Stimulated activated naive B cell treated with anti-CD40 and anti-IgM and Interleukin-4, amounts not matched to agents 10 μg/mL and 1 μg/mL and 100 μg/mL, for 72 hours (primary cell): ENCODE measurements around the gene DNAJC27.

Experiments
- ATAC-seq, 2 donors: fragments of 150-1000 bp; cut with Tn5 transposase; replicated peaks; 2 replicates each; pipeline ENCODE4 v1.10.0; 2021; ENCODE audit warnings: moderate library complexity in 1 of 2
- DNase-seq: peaks from one replicate; pipeline ENCODE4 v3.0.0; 2021
- H3K27ac Mint-ChIP-seq: one replicate; pipeline ENCODE4 v1.8.0; 2022; ENCODE audit warnings: mild to moderate bottlenecking, mixed read lengths
- H3K27me3 Mint-ChIP-seq, 2 donors: one replicate each; pipeline ENCODE4 v1.8.0; 2022; ENCODE audit warnings: mixed read lengths in 2 of 2
- H3K36me3 Mint-ChIP-seq, 2 donors: one replicate each; pipeline ENCODE4 v1.8.0; 2022; ENCODE audit warnings: mixed read lengths in 2 of 2, mild to moderate bottlenecking in 1 of 2
- H3K4me1 Mint-ChIP-seq, 2 donors: one replicate each; pipeline ENCODE4 v1.8.0; 2022; ENCODE audit warnings: mixed read lengths in 2 of 2, mild to moderate bottlenecking in 1 of 2
- H3K4me3 Mint-ChIP-seq, 2 donors: one replicate each; pipeline ENCODE4 v1.8.0; 2022; ENCODE audit warnings: mild to moderate bottlenecking in 2 of 2, mixed read lengths in 2 of 2, moderate library complexity in 1 of 2
- H3K9me3 Mint-ChIP-seq, 2 donors: one replicate each; pipeline ENCODE4 v1.8.0; 2022; ENCODE audit warnings: mixed read lengths in 2 of 2, mild to moderate bottlenecking in 1 of 2

Gene DNAJC27

DNA sequence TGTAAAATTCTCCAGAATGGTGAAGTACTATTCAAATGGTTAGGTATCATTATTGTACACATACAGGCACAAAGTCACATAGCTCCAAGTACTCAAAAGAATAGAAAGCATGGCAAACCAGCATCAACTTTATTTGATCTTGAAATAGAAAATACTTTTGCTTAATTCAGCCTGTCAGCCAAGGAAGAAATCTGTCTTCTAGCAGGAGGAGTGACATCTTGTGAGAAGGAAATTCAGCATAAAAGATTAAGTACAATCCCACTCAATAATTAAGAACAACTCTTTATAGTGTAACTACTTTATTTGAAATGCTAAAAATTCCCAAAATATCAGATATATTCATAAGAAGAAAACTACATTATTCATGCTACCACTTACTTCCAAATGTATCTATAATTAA lies 15.8 kb downstream of the DNAJC27 start:
- DNase-seq (no peak), ATAC-seq (no peak)
- peaks cover 73 to 90% of the 10 kb centered on the region in 2 donors for H3K36me3 Mint-ChIP-seq
- H3K27ac Mint-ChIP-seq = no peak overlapping the region
- H3K4me1 Mint-ChIP-seq = peaks cover 5 to 6% of the 10 kb centered on the region in 2 donors
- H3K27me3 Mint-ChIP-seq = no peaks in the 10 kb centered on the region
- H3K9me3 Mint-ChIP-seq = peaks cover 0 to 7% of the 10 kb centered on the region in 2 donors
- no peak overlapping the region for H3K4me3 Mint-ChIP-seq

DNA sequence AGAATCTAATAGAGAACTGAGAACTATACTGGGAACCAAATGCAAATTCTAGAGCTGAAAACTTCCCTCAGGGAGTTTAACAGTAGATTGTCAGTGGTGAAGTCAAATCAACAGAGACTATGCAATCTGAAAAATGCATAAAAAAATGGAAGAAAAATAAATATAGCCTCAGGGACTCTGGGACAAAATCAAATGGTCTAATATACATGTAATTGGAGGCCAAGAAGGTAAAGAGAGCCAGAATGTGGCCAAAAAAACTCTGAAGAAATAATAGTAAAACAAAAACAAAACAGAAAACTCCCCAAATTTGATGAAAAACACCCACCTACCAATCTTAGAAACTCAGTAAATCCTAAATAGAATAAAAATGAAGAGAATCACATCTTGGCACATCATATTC lies 16.5 kb downstream of the DNAJC27 start:
- peaks cover 0 to 7% of the 10 kb centered on the region in 2 donors for H3K9me3 Mint-ChIP-seq
- H3K4me3 Mint-ChIP-seq = no peak overlapping the region
- H3K27me3 Mint-ChIP-seq = no peaks in the 10 kb centered on the region
- H3K4me1 Mint-ChIP-seq = peaks cover 5 to 6% of the 10 kb centered on the region in 2 donors
- DNase-seq (no peak), ATAC-seq (no peak)
- H3K36me3 Mint-ChIP-seq = peaks cover 75 to 85% of the 10 kb centered on the region in 2 donors
- H3K27ac Mint-ChIP-seq = no peak overlapping the region

DNA sequence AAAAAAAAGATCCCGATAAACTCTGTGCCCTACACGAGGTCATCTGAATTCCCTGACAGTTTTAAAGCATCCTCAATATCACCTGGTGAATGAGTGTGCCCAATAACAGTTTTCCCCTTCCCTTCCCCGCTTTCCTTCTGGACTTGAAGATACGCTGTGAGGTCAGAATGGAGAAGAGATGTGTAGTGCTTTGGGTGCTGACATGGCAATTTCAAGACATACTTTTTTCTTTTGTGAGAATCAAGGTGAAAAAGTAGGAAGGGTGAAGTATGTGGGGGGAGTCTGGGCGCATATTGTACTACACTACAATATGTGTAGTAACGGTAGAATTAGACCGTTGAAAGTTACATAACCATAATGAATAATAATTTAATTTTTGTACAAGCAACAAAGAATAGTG lies 21.7 kb downstream of the DNAJC27 start:
- peaks cover 0 to under 1% of the 10 kb centered on the region in 2 donors for H3K9me3 Mint-ChIP-seq
- H3K27ac Mint-ChIP-seq = no peak overlapping the region
- H3K4me3 Mint-ChIP-seq = no peak overlapping the region
- H3K4me1 Mint-ChIP-seq = no peaks in the 10 kb centered on the region
- no peaks in the 10 kb centered on the region for H3K27me3 Mint-ChIP-seq
- no peak for ATAC-seq
- DNase-seq = no peak
- H3K36me3 Mint-ChIP-seq = peaks cover 49 to 67% of the 10 kb centered on the region in 2 donors

- Mint-ChIP-seq H3K9me3 (no peaks in the 10 kb centered on the region), H3K4me3 (no peak overlapping the region), H3K4me1 (no peaks in the 10 kb centered on the region), H3K27ac (peak overlapping the region; percentile 72), H3K27me3 (no peaks in the 10 kb centered on the region), H3K36me3 (peaks cover 36 to 55% of the 10 kb centered on the region in 2 donors)
- no peak for ATAC-seq
- DNase-seq = no peak
Observed at GRCh38 chr2:24948506-24948905, 23.2 kb downstream of the DNAJC27 start.

GRCh38 chr2:24947561-24948157 lies 24.1 kb downstream of the DNAJC27 start:
- H3K27me3 Mint-ChIP-seq = no peaks in the 10 kb centered on the region
- peaks cover 35 to 53% of the 10 kb centered on the region in 2 donors for H3K36me3 Mint-ChIP-seq
- no peaks in the 10 kb centered on the region for H3K4me1 Mint-ChIP-seq
- H3K9me3 Mint-ChIP-seq = no peaks in the 10 kb centered on the region
- DNase-seq (no peak), ATAC-seq (no peak)
- no peak overlapping the region for H3K27ac Mint-ChIP-seq
- H3K4me3 Mint-ChIP-seq = no peak overlapping the region

DNA sequence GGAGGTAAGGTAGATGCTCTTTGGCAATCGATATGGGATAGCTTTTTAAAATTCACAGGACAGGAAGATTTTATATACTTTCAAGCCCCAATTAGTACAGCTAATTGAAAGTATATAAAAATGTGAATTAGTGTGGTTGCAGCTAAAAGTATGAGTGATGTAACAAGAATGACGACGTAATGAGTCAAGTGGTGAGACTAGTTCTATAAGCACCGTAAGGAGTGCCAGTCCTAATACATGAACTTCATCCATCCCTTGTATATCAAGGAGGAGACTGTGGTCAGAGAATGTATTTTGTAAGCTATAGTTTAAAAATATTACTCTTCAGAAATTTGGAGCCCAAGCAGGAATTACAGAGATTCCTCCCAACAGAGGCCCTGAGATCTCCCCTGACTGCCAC lies 25.8 kb downstream of the DNAJC27 start:
- peaks cover 23 to 41% of the 10 kb centered on the region in 2 donors for H3K36me3 Mint-ChIP-seq
- H3K9me3 Mint-ChIP-seq = no peaks in the 10 kb centered on the region
- no peaks in the 10 kb centered on the region for H3K27me3 Mint-ChIP-seq

GRCh38 chr2:24943427-24944053 lies 28.2 kb downstream of the DNAJC27 start:
- ATAC-seq (no peak), DNase-seq (no peak)
- Mint-ChIP-seq H3K36me3 (peaks cover 15 to 29% of the 10 kb centered on the region in 2 donors), H3K27ac (no peak overlapping the region), H3K4me1 (no peaks in the 10 kb centered on the region), H3K4me3 (no peak overlapping the region), H3K27me3 (no peaks in the 10 kb centered on the region), H3K9me3 (no peaks in the 10 kb centered on the region)

More for the DNA sequence above, 25.8 kb downstream of the DNAJC27 start:
- DNase-seq (no peak), ATAC-seq (no peak)
- H3K4me3 Mint-ChIP-seq = no peak overlapping the region
- H3K27ac Mint-ChIP-seq = no peak overlapping the region
- no peaks in the 10 kb centered on the region for H3K4me1 Mint-ChIP-seq

DNA sequence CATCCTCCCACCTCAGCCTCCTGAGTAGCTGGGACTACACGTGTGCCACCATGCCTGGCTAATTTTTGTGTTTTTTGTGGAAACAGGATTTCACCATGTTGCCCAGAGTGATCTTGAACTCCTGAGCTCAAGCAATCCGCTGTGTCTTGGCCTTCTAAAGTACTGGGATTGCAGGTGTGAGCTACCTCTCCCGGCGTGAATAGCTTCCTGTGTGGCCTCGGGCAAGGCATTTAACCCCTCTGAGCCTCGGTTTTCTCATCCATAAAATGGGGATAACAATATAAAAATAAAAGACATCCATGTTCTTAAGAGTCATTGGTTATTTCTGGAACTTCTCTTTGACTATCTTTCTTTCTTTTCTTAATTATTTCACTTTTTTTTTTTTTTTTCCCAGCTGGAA lies 32.4 kb downstream of the DNAJC27 start:
- H3K36me3 Mint-ChIP-seq = peaks cover 2 to 4% of the 10 kb centered on the region in 2 donors
- H3K9me3 Mint-ChIP-seq = no peaks in the 10 kb centered on the region
- no peaks in the 10 kb centered on the region for H3K27me3 Mint-ChIP-seq
- H3K4me1 Mint-ChIP-seq = no peaks in the 10 kb centered on the region
- H3K27ac Mint-ChIP-seq = no peak overlapping the region
- DNase-seq = no peak
- no peak for ATAC-seq
- H3K4me3 Mint-ChIP-seq = no peak overlapping the region

DNA sequence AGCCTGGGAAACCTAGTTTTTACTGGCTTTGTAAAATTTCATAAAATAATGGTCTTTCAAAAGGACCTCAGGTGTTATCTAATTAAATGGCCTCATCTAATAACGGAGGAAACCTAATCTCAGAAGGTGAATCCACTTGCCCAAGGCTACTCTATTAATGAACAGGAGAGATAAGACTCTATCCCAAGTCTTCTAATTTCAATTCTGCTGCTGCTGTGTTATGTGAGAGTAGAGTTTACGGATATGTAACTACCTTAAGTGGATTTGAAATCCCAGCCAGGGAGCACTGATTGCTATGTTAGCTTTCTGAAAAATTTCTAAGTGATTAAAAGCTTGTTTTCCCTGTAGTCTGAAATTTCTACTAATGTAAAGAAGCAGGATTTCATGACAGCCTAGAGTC lies 34.5 kb downstream of the DNAJC27 start:
- Mint-ChIP-seq H3K4me1 (no peaks in the 10 kb centered on the region), H3K27ac (no peak overlapping the region), H3K4me3 (no peak overlapping the region), H3K36me3 (no peaks in the 10 kb centered on the region), H3K9me3 (no peaks in the 10 kb centered on the region), H3K27me3 (no peaks in the 10 kb centered on the region)
- no peak for DNase-seq
- no peak for ATAC-seq

- Mint-ChIP-seq H3K4me1 (peaks cover 5 to 7% of the 10 kb centered on the region in 2 donors), H3K4me3 (no peak overlapping the region), H3K9me3 (no peaks in the 10 kb centered on the region), H3K27ac (no peak overlapping the region), H3K27me3 (no peaks in the 10 kb centered on the region), H3K36me3 (no peaks in the 10 kb centered on the region)
- DNase-seq = no peak
- no peak for ATAC-seq
Observed at GRCh38 chr2:24935145-24935544, 36.6 kb downstream of the DNAJC27 start.

DNA sequence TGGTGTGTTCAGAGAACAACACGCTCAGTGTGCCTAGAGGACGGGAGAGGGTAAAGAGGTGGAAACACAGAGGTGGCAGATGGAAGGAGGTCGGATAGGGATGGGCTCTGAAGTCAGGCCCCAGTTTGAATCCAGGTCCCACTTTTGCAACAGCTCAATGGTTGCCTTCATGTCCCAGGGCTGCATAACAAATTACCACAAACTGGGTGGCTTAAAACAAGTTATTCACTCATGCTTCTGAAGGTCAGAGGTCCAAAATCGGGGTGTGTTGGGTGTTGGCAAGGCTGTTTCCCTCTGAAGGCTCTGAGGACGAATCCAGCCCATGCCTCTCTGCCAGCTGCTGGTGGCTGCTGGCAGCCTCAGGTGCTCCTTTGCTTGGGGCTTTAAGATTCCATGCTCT lies 39.0 kb downstream of the DNAJC27 start:
- no peak overlapping the region for H3K4me3 Mint-ChIP-seq
- H3K36me3 Mint-ChIP-seq = no peaks in the 10 kb centered on the region
- no peaks in the 10 kb centered on the region for H3K9me3 Mint-ChIP-seq
- H3K27me3 Mint-ChIP-seq = no peaks in the 10 kb centered on the region
- peaks cover 5 to 7% of the 10 kb centered on the region in 2 donors for H3K4me1 Mint-ChIP-seq
- ATAC-seq = no peak
- DNase-seq = no peak
- no peak overlapping the region for H3K27ac Mint-ChIP-seq

- peak; percentile 66 to 70 for ATAC-seq
Observed at GRCh38 chr2:24930768-24931167, 41.0 kb downstream of the DNAJC27 start.

GRCh38 chr2:24929230-24929629 lies 42.5 kb downstream of the DNAJC27 start:
- no peak for DNase-seq
- ATAC-seq = no peak
- Mint-ChIP-seq H3K4me3 (no peak overlapping the region), H3K9me3 (no peaks in the 10 kb centered on the region), H3K4me1 (peaks cover 7 to 11% of the 10 kb centered on the region in 2 donors), H3K27ac (no peak overlapping the region), H3K27me3 (no peaks in the 10 kb centered on the region), H3K36me3 (no peaks in the 10 kb centered on the region)

More at GRCh38 chr2:24930768-24931167, 41.0 kb downstream of the DNAJC27 start:
- H3K27ac Mint-ChIP-seq = no peak overlapping the region
- H3K4me3 Mint-ChIP-seq = no peak overlapping the region
- DNase-seq = no peak
- H3K27me3 Mint-ChIP-seq = no peaks in the 10 kb centered on the region
- H3K36me3 Mint-ChIP-seq = no peaks in the 10 kb centered on the region
- no peaks in the 10 kb centered on the region for H3K9me3 Mint-ChIP-seq
- peaks cover 7 to 11% of the 10 kb centered on the region in 2 donors for H3K4me1 Mint-ChIP-seq

GRCh38 chr2:24928036-24928435 lies 43.7 kb downstream of the DNAJC27 start:
- no peaks in the 10 kb centered on the region for H3K27me3 Mint-ChIP-seq
- peaks cover 7 to 11% of the 10 kb centered on the region in 2 donors for H3K4me1 Mint-ChIP-seq
- ATAC-seq = no peak
- no peak overlapping the region for H3K4me3 Mint-ChIP-seq
- H3K9me3 Mint-ChIP-seq = no peaks in the 10 kb centered on the region
- no peaks in the 10 kb centered on the region for H3K36me3 Mint-ChIP-seq
- H3K27ac Mint-ChIP-seq = no peak overlapping the region
- DNase-seq = no peak

DNA sequence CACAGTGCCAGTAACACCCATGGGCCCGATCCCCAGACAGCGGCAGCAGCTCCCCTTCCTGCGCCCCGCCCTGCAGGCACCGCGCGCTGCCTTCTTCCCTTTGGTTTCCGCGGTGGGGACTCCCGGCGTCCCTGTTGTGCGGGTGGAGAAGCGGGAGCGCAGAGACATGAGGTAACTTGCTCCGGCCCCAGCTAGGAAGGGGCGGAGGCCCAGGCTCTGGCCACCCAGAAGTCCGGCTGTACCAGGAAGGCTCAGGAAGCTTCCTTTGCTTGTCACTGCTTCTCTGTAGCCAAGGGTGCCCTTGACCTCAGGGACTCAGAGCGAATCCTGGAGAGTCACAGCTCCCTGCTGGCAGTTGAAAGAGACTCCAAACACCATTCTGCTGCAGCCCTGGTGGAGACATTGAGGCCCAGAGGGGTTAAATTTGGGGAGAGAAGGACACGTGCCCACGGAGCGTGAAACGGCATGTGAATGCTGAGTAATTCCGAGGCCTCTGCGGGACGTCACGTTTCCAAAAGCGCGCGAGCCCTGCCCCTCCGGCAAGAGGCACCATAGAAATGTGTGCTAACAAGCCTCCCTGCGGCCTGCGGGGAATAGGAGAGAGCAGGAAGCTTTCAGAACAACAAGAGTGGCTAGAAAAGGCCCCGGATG lies 45.0 kb downstream of the DNAJC27 start:
- no peaks in the 10 kb centered on the region for H3K36me3 Mint-ChIP-seq
- peak overlapping the region; percentile 70 to 78 for H3K4me3 Mint-ChIP-seq
- peak; percentile 32 for DNase-seq
- H3K4me1 Mint-ChIP-seq = peaks cover 7 to 11% of the 10 kb centered on the region in 2 donors
- H3K9me3 Mint-ChIP-seq = no peaks in the 10 kb centered on the region
- H3K27ac Mint-ChIP-seq = no peak overlapping the region
- no peaks in the 10 kb centered on the region for H3K27me3 Mint-ChIP-seq
- peak; percentile 69 to 71 for ATAC-seq
